GM21723 (cell line): ENCODE data around the gene CCDC91.
"Not testable (repeated sequence)": the region's sequence is repeated elsewhere in the genome, so short reads cannot be mapped to it uniquely, and the experiment has no call there.

Experiments used
- ATAC-seq: cut with Tn5 transposase; IDR thresholded peaks from one replicate; pipeline ENCODE4 v1.9.1; 2021; ENCODE audit warnings: mild to moderate bottlenecking, moderate library complexity; ENCODE audit not compliant: unreplicated experiment

Gene CCDC91

DNA sequence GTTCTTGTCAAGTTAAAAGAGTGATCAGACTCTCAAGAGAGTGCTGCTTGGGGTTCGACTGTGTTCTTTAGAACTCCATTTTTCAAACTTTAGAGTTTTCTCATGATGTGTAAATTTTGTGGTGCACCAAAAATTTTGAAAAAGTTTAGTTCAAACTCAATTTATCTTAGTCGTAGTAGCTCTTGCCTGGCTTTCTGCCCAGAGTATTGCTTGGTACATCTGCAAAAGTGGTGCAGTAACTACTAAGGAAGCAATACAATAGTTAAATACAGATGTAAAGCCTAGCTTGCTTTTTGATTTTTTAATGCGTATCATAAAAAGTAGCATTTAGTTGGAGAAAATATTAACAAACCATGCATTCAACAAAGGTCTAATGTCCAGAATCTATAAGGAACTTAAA, 9.5 kb upstream of the CCDC91 start:
- no peak for ATAC-seq

GRCh38 chr12:28184375-28184774, 5.9 kb upstream of the CCDC91 start:
- no peak for ATAC-seq

DNA sequence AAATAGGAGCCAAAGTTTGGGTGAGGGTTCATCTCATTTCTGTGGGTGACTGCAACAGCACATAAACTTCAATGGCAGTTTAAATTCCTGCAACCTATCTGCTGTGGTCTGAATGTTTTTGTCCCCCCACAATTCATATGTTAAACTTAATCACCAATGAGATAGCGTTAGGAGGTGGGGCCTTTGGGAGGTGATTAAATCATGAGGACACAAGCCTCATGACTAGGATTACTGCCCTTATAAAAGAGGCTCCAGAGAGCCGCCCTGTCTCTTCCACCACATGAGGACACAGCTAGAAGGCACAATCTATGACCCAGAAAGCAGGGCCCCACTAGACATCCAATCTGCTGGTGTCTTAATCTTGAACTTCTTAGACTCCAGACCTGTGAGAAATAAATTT, 3.8 kb upstream of the CCDC91 start:
- ATAC-seq = no peak

GRCh38 chr12:28189784-28190320, 404 bp upstream of the CCDC91 start:
- ATAC-seq = no peak

- peak; percentile 22 for ATAC-seq
These were observed 1.1 kb downstream of the CCDC91 start for GRCh38 chr12:28191051-28192048.

DNA sequence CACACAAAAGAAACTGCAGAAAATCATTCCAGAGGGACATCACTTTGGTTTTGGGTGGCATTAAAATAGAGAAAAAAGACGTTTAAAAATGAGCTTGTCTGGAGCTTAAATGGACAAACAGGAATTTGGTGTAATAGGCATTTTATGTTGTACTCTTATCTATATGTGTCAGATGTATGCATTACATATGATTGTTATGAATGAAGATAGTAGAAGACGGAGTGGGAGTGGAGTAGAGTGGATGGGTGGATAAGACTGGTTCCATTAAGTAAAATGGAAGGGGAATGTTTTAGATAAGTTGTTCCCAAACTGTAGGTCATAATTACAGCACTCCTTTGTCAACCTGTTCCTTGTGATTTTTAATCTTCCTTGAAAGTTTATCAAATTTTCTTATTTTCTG, 1.9 kb downstream of the CCDC91 start:
- ATAC-seq = no peak

DNA sequence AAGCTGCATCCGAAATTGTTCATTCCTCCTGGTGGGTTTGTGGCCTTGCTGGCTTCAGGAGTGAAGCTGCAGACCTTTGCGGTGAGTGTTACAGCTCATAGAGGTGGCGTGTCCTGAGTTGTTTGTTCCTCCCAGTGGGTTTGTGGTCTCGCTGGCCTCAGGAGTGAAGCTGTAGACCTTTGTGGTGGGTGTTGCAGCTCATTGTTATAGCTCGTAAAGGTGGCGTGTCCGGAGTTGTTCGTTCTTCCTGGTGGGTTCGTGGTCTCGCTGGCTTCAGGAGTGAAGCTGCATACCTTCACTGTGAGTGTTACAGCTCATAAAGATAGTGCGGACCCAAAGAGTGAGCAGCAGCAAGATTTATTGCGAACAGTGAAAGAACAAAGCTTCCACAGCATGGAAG, 4.4 kb downstream of the CCDC91 start:
- not testable (repeated sequence) for ATAC-seq

DNA sequence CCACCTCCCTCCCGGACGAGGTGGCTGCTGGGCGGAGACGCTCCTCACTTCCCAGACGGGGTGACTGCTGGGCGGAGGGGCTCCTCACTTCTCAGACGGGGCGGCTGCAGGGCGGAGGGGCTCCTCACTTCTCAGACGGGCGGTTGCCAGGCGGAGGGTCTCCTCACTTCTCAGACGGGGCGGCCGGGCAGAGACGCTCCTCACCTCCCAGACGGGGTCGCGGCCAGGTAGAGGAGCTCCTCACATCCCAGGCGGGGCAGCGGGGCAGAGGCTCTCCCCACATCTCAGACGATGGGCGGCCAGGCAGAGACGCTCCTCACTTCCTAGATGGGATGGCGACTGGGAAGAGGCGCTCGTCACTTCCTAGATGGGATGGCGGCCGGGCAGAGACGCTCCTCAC, 10.9 kb downstream of the CCDC91 start:
- ATAC-seq = not testable (repeated sequence)

- no peak for ATAC-seq
These were observed 12.3 kb downstream of the CCDC91 start for GRCh38 chr12:28202374-28203130.

DNA sequence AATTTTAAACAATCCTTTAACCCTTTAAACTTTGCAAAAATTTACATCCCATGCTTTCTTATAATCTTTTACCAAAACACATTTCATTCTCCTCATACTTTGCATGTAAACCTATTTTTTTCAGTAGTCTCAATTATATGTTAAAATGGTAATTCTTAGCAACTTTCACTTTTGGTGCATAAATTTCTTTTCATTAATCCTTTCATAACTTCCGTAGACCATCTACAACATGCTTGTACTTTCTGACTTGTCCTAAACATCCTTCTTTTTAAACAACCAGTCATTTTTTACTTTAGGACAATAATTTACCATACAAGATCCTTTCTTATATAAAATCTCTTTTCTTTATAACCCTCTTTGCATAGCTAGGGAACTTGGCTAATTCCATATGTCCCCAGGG, 19.5 kb downstream of the CCDC91 start:
- ATAC-seq = no peak

- ATAC-seq = no peak
These were observed 21.9 kb downstream of the CCDC91 start for GRCh38 chr12:28212182-28212581.

GRCh38 chr12:28215021-28215420, 24.8 kb downstream of the CCDC91 start:
- ATAC-seq = no peak

GRCh38 chr12:28216016-28216415, 25.8 kb downstream of the CCDC91 start:
- no peak for ATAC-seq

- no peak for ATAC-seq
These were observed 27.5 kb downstream of the CCDC91 start for GRCh38 chr12:28217805-28218204.

GRCh38 chr12:28218875-28219274, 28.6 kb downstream of the CCDC91 start:
- no peak for ATAC-seq

DNA sequence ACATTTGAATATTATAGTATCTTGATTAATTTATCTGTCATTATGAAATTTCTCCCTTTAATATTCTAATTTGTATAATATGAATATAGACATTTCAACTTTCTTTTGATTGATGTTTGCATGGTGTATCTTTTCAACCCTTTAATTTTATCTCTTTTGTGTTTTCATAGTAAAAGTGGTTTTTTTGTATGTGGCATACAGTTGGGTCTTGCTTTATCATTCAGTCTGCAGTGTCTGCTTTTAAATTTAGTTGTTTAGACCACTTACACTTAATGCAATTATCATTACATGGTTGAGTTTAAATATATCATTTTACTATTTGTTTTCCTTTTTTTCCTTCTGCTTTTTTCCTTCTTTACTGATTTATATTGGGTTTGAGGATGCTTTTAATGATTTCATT, 29.6 kb downstream of the CCDC91 start:
- no peak for ATAC-seq

- no peak for ATAC-seq
These were observed 31.9 kb downstream of the CCDC91 start for GRCh38 chr12:28222081-28222700.

GRCh38 chr12:28223025-28223554, 32.8 kb downstream of the CCDC91 start:
- peak; percentile 94 for ATAC-seq

DNA sequence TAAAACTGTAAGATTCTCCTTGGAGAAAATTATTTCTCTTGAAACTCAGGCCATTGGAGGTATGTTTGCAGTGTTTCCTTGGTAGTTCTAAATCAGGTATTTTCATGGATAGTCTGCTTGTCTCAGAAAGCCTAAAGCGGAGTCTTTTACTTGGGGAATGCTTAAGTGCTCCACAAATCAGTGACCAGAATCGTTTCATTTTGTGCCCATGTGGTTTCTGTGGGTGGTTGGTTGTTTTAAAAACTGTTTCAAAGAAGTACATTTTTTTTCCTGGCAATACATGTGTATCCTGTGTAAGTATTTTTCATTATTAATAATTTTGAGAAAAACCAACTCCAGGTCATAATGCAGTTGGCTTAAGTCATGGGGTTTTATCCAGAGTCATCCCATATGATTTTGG, 33.6 kb downstream of the CCDC91 start:
- ATAC-seq = peak; percentile 18

DNA sequence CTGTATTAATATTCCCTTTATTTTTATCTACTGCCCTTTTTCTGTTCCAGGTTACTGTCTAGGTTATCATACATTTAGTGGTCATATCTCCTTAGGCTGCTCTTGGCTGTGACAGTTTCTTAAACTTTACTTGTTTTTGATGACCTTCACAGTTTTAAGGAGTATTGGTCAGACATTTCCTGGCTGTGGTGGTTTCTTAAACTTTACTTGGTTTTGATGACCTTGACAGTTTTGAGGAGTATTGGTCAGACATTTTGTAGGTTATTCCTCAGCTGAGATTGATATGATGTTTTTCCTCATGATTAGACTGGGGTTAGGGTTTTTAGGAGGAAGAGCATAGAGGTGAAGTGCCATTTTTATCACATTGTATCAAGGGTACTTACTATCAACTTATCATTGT, 36.4 kb downstream of the CCDC91 start:
- no peak for ATAC-seq

DNA sequence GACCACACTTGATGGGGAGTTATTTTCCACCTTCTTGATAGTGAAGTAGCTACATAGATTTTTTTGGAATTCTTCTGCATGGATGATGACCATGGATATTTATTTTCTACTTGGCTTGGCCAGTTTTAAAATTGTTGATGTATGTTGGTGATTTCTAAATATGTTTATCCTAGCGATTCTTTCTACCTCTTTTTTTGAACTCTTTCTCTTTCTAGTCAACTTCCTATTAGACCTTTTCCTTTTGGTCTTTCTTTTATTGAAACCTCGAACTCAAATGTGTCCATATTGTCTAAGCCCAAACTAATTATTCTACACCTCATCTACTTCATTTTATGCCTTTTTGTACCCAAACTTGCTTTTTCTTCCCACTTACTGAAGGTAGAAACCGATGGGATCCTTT, 37.0 kb downstream of the CCDC91 start:
- ATAC-seq = no peak
